Activated B cell treated with CpG ODN at 0.5 μM for 24 hours (primary cell): ENCODE measurements around the gene CADM1. TPM values are rescaled to one million over a fixed set of nuclear protein-coding genes. Genes with fewer than 3 reads are reported as not detected.

ENCODE experiments used
- ATAC-seq: fragments of 200-7000 bp; cut with Tn5 transposase; one replicate; pipeline ENCODE4 v1.10.0; 2021; ENCODE audit warnings: low read depth, mild to moderate bottlenecking, moderate library complexity
- CTCF ChIA-PET: fragments of 350-600 bp; sonication (Branson Sonifier 250); formaldehyde crosslinking; loops from one replicate; lab custom pipeline; 2021; ENCODE audit warnings: antibody characterized with exemption; lab: Charles Lee
- POLR2A ChIA-PET: fragments of 350-600 bp; sonication (Branson Sonifier 250); formaldehyde crosslinking; loops from one replicate; lab custom pipeline; 2021; ENCODE audit warnings: antibody characterized with exemption; lab: Charles Lee
- DNase-seq: peaks from one replicate; pipeline ENCODE4 v3.0.0; 2022
- H3K27ac Mint-ChIP-seq: one replicate; pipeline ENCODE4 v1.8.0; 2020; ENCODE audit warnings: mixed read lengths
- H3K27me3 Mint-ChIP-seq: one replicate; pipeline ENCODE4 v1.8.0; 2021; ENCODE audit warnings: mixed read lengths
- H3K36me3 Mint-ChIP-seq: one replicate; pipeline ENCODE4 v1.8.0; 2021; ENCODE audit warnings: low read depth, mixed read lengths
- H3K4me1 Mint-ChIP-seq: one replicate; pipeline ENCODE4 v1.8.0; 2021; ENCODE audit warnings: mixed read lengths
- H3K4me3 Mint-ChIP-seq: one replicate; pipeline ENCODE4 v1.8.0; 2020; ENCODE audit warnings: mild to moderate bottlenecking, mixed read lengths
- H3K9me3 Mint-ChIP-seq: one replicate; pipeline ENCODE4 v1.8.0; 2020; ENCODE audit warnings: mixed read lengths
- intact Hi-C: fragments of 100-400 bp; cut with micrococcal nuclease; formaldehyde crosslinking; loops from one replicate; pipeline ENCODE4 v1.15.1; 2024
- total RNA-seq: library from RNA; stranded (reverse); gene quantifications from 2 replicates; pipeline ENCODE4 v1.2.3, GENCODE V29; 2022
- TF ChIP-seq, protein P1 (sequence below): fragments of 200-600 bp; IDR thresholded peaks from one replicate; pipeline ENCODE4 v1.8.0; 2022; ENCODE audit warnings: antibody characterized with exemption, mild to moderate bottlenecking

CADM1 gene
- total RNA-seq, 1 donor from 2014 or later, result 0.86 TPM

DNA sequence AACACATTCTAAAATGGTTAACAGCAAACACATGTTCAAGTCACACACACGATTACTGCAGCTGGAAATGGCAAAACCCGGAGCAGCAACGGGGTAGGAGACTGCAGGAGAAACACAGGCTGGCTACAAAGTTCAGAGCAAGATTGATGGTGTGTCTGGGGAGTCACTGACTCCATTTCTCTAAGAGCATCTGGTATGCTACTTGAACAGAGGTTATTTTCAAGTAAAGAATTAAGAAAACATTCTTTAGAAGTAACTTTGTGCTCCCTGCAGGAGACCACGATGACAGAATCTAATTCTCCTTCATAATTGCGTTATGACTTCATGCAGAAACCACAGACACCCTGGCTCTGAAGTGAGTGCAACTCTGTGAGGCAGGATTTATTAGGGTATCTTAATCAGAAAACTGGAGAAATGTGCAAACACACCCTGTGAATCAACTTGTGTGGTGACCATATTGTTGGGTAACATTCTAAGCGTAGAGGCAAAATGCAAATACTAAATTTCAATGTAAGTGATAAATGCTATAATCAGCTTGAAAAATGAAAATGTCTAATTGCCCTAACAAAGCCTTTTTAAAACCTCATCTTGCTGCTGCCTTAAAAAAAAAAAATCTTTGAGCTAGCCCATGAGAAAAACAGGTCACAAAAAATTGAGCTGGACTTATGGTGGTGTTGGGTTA is 303.0 kb downstream of the CADM1 start:
- ATAC-seq (no peak), DNase-seq (no peak)
- intact Hi-C loops, result no loop called here
- Mint-ChIP-seq H3K27ac (no peak overlapping the region), H3K27me3 (no peaks in the 10 kb centered on the region), H3K9me3 (no peaks in the 10 kb centered on the region), H3K4me3 (no peak overlapping the region), H3K36me3 (no peaks in the 10 kb centered on the region), H3K4me1 (no peaks in the 10 kb centered on the region)
- CTCF ChIA-PET, result no interaction called here
- TF ChIP-seq, protein P1, sequence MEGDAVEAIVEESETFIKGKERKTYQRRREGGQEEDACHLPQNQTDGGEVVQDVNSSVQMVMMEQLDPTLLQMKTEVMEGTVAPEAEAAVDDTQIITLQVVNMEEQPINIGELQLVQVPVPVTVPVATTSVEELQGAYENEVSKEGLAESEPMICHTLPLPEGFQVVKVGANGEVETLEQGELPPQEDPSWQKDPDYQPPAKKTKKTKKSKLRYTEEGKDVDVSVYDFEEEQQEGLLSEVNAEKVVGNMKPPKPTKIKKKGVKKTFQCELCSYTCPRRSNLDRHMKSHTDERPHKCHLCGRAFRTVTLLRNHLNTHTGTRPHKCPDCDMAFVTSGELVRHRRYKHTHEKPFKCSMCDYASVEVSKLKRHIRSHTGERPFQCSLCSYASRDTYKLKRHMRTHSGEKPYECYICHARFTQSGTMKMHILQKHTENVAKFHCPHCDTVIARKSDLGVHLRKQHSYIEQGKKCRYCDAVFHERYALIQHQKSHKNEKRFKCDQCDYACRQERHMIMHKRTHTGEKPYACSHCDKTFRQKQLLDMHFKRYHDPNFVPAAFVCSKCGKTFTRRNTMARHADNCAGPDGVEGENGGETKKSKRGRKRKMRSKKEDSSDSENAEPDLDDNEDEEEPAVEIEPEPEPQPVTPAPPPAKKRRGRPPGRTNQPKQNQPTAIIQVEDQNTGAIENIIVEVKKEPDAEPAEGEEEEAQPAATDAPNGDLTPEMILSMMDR, result no peak
- POLR2A ChIA-PET, result no interaction called here

DNA sequence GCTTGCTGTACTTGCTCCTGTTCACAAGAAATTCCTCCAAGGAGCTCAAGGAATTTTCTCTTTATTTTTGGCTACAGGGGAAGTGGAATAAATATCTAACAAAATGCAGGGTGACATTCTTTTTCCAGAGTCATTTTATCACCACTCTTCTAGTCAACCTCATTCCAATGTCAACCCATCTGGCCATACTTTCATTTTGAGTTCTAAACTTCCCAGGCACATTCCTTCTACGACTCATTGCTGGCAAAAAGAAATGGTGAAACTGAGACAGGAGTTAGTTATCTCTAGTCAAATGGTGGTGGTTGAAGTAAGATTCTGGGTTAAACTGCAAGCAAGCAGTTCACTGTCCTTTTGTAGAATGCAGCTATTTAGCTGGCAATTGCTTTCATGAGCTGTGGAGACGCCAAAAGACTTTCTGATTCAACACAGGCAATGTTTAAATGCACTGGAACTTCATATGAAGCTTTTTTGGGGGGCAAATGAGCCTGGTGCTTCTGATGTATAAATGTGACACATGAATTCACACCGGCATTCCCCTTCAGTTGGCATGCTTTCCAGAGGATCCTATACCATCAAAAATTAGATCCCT is 304.6 kb downstream of the CADM1 start:
- TF ChIP-seq, protein P1, result no peak
- DNase-seq, result no peak
- Mint-ChIP-seq H3K36me3 (no peaks in the 10 kb centered on the region), H3K27ac (no peak overlapping the region), H3K27me3 (no peaks in the 10 kb centered on the region), H3K4me3 (no peak overlapping the region), H3K9me3 (no peaks in the 10 kb centered on the region), H3K4me1 (no peaks in the 10 kb centered on the region)
- ChIA-PET POLR2A (no interaction called here), CTCF (no interaction called here)
- no peak for ATAC-seq
- intact Hi-C loops, result no loop called here

DNA sequence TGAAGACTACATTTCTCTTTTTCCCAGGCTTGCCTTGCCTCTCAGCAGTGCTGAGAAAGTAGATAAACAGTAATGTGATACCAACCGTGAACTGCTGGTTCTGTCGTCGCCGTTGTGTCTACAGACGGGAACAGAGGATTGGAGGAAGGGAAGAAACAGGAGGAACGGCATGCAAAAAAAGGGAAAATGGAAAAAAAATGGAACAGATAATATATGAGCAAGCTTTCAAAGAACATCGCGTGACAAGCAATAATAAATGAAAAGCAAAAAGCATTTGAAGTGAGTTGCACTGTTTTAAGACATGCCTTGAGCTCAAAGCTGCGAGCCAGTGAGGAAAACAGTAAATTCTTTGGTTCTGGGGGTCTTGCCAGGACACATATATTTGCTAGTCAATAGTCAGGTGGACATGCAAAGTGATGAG is 305.9 kb downstream of the CADM1 start:
- no peak overlapping the region for H3K4me3 Mint-ChIP-seq
- POLR2A ChIA-PET, result no interaction called here
- CTCF ChIA-PET, result no interaction called here

DNA sequence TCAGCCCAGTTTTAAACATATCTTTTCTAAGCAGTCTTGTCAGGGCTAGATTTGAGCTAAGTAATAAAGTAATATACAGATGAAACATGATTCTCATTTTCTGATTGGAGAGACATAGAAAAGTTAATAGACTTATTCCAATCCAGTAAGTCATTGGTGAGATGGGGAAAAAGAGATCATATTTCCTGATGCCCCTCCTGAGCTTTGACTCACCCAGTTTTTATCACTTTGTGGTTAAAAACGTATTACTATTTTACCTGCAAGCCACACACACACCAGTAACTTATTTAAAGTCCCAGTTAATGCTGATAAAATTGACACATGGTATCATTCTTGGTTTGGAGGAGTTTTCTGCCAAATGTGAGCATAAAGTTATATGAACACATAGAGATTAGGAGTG is 306.8 kb downstream of the CADM1 start:
- intact Hi-C loops, result no loop called here
- H3K27ac Mint-ChIP-seq, result no peak overlapping the region
- no peak overlapping the region for H3K4me3 Mint-ChIP-seq
- ChIA-PET POLR2A (no interaction called here), CTCF (no interaction called here)
- H3K4me1 Mint-ChIP-seq, result peaks cover 3% of the 10 kb centered on the region
- DNase-seq, result no peak
- no peak for ATAC-seq
- no peaks in the 10 kb centered on the region for H3K27me3 Mint-ChIP-seq
- H3K9me3 Mint-ChIP-seq, result peaks cover 2% of the 10 kb centered on the region
- no peaks in the 10 kb centered on the region for H3K36me3 Mint-ChIP-seq
- TF ChIP-seq, protein P1, result no peak

More for the DNA sequence above, 305.9 kb downstream of the CADM1 start:
- DNase-seq, result no peak
- intact Hi-C loops, result no loop called here
- ATAC-seq, result no peak
- no peak overlapping the region for H3K27ac Mint-ChIP-seq
- no peaks in the 10 kb centered on the region for H3K36me3 Mint-ChIP-seq
- peaks cover 3% of the 10 kb centered on the region for H3K4me1 Mint-ChIP-seq
- H3K9me3 Mint-ChIP-seq, result peaks cover 2% of the 10 kb centered on the region
- H3K27me3 Mint-ChIP-seq, result no peaks in the 10 kb centered on the region
- TF ChIP-seq, protein P1, result no peak

DNA sequence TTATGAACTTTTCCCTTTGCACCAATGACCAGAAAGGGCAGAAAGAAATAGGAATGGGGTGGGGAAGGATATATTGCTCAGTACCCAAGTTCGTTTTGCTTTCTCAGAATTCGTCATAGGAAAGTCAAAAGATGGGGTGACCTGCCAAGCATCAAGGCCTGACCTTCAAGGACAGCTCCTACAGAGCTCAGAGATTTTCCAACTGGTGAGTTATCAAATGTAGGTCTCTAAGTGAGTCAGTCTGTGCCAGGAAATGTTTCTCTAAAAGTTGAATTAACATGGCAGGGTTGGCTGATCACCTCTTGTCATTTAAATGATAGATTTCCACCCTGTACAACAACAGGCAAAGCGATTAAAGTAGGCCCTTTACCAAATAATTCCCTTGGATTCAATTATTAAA is 307.2 kb downstream of the CADM1 start:
- ATAC-seq (no peak), DNase-seq (no peak)
- H3K9me3 Mint-ChIP-seq, result peaks cover 2% of the 10 kb centered on the region
- H3K4me1 Mint-ChIP-seq, result peaks cover 3% of the 10 kb centered on the region
- no peak overlapping the region for H3K4me3 Mint-ChIP-seq
- H3K36me3 Mint-ChIP-seq, result no peaks in the 10 kb centered on the region
- intact Hi-C loops, result no loop called here
- CTCF ChIA-PET, result no interaction called here
- POLR2A ChIA-PET, result no interaction called here
- TF ChIP-seq, protein P1, result no peak
- H3K27me3 Mint-ChIP-seq, result no peaks in the 10 kb centered on the region
- H3K27ac Mint-ChIP-seq, result no peak overlapping the region
